GDM1 (cell line): ENCODE data around the gene BPIFA1.

ENCODE experiments used
- DNase-seq: peaks from one replicate; lab custom pipeline; 2025; lab: John Stamatoyannopoulos, UW

The BPIFA1 gene

DNA sequence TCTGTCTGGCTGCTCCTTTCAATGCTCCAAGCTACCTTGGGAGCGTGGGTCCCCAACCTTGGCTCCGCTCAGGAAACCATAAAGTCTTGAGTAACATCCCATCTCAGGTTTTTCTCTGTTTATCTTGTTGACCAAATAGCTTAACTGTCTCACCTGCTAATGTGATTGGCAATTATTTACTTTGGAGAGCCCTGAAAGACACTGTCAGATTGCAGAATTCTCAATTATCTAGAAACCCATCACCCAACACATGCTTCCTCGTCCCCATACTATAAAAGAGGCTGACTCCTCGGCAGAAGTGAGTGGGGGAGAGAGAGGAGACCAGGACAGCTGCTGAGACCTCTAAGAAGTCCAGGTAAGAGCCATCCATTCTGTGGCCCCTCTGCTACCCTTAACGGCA, at the start of gene BPIFA1:
TSS of gene BPIFA1 (plus strand) at position 301 of the 400 bp plus-strand sequence. CDS start 1,716 bp downstream, outside the sequence.
- DNase-seq = no peak

- DNase-seq = no peak
Measured at GRCh38 chr20:33187491-33187890, 48.3 kb upstream of the BPIFA1 start.

GRCh38 chr20:33188421-33188820, 47.4 kb upstream of the BPIFA1 start:
- no peak for DNase-seq

DNA sequence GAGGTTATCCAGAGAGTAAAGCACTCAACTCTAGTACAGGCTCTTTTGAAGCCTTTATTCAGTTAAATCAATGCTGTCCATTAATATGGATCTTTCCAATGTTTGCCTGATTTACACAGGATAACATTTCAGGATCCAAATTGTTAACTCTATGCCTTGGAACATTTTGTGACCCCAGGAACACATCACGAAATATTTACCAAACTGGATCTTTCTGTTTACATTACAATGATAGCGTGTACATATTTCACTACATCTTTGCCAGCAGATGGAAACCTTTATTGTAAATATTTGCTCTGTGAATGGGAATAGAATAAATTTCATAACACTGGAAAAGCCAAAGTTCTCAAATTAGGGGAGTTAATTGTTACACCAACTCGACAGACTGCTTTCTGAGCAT, 44.3 kb upstream of the BPIFA1 start:
- DNase-seq = no peak

DNA sequence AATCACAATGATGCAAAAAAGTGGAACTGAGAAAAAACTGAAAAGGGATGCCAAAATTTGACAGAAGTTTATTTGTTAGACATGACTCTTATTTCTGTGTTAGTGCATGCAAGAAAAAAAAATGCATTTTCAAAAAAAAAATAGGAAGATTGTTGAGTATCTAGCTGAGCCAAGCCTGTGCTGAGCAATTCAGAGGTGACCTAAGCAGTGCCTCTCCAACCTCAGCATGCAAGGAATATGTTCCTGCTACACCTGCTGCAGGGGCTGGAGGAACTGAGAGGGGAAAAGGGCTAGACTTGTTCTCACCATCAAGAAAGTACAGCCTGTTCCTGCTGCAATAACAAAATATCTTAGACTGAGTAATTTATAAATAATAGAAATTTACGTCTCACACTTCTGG, 43.8 kb upstream of the BPIFA1 start:
- DNase-seq = no peak

DNA sequence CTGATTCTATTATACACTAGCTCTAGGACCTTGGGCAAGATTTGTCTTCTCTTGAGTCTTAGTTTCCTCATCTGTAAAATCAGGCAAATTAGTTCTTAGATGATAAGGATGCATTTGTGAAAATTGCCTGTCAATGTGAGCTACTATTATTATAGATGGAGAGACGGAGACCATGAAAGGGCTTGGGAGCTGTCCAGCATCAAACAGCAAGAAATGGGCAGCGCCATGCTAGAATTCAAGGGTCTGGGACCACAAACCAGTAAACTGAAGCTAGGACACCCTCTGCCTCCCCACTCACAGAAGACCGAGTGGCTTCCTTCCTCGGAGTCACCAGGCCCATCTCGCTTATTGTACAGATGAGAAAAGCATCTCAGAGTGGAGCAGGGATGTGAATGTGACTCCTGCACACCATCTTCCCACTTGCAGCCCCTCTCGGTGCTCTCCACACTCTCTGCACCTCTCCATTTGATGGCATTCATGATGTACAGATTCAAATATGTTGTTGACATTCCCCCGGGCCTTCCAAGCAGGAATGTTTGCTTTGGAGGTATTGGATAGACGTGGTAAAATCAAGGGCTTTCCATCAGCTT, 42.8 kb upstream of the BPIFA1 start:
- no peak for DNase-seq

DNA sequence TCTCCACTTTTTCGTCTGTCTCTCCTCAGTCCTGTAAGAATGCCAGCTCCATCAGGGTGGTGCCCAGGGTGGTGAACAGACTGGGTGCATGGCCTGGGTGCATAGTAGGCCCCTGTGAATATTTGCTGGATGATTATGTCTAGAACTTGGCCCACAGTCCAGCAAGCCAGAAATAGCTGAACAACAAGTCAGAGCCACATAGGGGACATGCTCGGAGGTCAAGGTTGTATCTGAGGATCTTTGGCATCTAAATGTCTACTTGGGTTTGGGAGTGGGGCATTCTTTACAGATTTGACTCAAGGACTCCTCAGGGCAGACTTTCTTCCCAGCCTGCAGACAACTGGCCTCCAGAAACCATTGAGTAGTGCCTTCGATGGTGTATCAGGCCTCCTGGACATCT, 36.8 kb upstream of the BPIFA1 start:
- DNase-seq = no peak

DNA sequence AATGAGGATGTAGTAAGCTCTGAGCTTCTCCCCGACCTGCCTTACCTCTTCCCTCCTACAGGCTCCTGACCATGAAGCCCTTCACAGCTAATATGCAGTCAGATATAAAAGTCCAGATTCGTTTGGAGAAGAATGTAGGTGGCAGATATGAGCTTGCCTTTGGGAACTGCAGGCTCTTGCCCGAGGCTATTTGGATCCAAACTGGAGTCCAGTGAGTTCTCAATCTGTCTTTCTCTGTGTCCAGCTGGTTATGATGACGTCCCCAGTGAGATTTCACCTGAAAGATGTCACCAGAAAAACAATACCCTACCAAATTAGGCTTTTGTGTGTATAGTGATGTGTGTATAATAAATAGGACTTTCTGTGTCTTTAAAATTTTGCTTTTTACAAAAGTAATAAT, 33.3 kb upstream of the BPIFA1 start:
- no peak for DNase-seq

DNA sequence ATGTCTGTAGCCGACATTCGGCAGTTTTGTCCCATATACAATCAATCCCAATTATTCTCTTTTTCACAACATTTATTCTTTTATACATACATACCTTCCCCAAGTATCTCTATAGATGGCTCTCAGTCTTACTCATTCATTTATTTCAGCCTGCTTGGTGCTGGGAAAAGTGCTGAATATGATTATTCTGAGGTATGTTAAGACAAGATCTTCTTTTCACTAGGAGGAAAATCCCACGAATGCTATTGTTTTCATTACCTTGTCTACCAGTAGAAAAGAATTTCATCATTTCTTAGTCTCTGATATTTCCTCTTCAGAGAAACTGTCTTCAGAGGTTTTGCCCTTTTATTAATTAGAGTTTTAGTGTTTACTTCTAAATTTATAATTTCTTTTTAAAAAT, 32.4 kb upstream of the BPIFA1 start:
- DNase-seq = no peak

GRCh38 chr20:33209789-33210188, 26.0 kb upstream of the BPIFA1 start:
- no peak for DNase-seq

GRCh38 chr20:33210371-33210770, 25.4 kb upstream of the BPIFA1 start:
- no peak for DNase-seq

DNA sequence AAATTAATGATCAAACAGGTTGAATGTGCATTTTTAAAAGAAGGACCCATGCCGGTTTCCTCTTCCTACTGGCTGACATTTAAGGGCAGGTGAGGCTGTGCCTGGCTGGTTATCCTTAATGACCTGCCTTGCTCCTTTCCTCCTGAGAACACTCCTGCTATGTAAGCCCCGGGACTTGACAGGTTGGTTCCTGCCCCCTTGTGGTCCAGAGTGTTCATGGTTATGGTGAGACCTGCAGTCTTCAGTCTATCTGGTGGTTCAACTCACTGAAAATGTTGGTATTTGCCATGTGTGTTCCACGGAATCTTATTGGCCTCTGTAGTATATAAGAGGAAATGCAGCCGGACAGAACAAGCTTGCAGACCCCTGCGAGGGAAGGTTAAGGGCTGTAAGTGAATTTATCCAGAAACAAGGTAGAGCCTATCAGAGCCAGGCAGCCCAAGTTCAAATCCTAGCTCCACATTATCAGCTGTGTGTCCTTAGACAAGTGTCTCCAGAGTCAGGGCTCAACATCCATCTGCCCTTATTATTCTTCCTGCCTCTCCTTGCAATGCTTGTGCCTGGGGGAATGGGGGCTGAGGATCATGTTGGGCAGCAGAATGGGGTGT, 23.9 kb upstream of the BPIFA1 start:
- no peak for DNase-seq

DNA sequence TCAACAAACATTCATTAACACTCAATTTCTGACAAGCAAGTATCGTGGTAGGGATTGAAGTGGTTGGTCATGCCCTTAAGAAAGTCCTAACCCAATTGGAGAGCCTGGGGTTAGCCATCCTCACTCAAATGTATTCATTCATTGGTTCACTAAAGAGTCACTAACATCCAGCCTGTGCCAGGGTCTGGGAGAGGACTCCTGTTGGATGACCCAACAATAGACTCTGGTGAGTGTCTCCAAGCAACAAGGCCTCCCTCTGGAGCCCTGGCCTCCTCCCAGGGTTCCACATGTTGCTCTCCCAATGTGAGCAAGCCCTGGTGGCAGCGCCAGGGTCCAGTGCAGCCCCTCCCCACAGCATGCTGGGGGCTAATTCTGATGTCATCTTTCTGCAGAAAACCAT, 18.7 kb upstream of the BPIFA1 start, which contains the start of gene BPIFA3:
TSS of gene BPIFA3 (plus strand) at position 301 of the 400 bp plus-strand sequence. CDS start 185 bp downstream, outside the sequence.
- DNase-seq = no peak

DNA sequence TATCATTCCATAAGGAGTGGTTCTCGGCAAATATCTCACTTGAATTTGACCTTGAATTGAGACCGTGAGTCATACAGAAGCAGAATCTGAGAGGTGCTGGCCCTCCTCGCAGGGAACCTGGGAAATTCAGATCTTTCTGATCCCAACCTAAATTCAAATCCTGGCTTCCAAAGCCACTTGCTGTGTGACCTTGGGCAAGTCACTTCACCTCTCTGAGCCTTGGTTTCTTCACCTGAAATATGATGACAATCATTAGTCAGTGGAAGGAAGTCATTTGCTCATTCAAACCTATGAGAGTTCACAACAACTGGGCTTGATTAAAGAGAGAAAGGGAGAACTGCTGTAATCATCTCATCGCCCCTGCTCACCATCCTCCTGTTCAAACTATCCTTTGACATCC, 11.4 kb upstream of the BPIFA1 start:
- no peak for DNase-seq

- no peak for DNase-seq
Measured at GRCh38 chr20:33229843-33230242, 6.0 kb upstream of the BPIFA1 start.

DNA sequence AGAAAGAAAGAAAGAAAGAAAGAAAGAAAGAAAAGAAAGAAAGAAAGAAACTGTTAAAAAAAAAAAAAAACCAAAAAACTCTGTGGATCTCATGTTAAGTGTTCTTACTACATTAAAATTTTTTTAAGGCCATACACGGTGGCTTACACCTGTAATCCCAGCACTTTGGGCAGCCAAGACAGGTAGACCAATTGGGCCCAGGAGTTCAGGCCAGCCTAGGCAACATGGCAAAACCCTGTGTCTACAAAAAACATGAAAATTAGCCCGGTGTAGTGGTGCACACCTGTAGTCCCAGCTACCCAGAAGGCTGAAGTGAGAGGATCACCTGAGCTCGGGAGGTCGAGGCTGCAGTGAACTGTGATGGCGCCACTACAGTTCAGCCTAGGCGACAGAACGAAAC, 4.6 kb upstream of the BPIFA1 start:
- no peak for DNase-seq

GRCh38 chr20:33232486-33233072, 3.2 kb upstream of the BPIFA1 start:
- no peak for DNase-seq

- no peak for DNase-seq
Measured at GRCh38 chr20:33233129-33233774, 2.5 kb upstream of the BPIFA1 start.

GRCh38 chr20:33234050-33234449, 1.7 kb upstream of the BPIFA1 start:
- DNase-seq = no peak

DNA sequence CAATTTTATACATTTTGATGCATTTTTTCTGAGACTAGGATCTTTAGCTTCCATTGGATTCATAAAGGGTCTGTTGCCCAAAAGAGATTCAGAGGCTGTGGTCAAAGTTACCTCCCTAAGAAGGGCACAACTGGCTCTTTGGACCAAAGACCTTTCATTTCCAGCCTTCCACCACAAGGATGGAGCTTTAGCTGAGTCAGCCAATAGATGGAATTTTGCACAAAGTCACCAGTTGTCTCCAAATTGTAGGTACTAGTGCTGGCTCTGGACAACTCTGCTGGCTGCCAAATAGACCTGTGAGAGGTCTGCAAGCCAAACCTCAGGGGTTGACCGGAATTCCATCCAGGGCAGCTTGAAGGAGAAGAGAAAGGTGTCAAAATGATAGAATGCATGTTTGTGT, 555 bp downstream of the BPIFA1 start:
- no peak for DNase-seq

GRCh38 chr20:33237989-33238388, 2.2 kb downstream of the BPIFA1 start:
- DNase-seq = no peak

- DNase-seq = no peak
Measured at GRCh38 chr20:33239418-33239817, 3.6 kb downstream of the BPIFA1 start.
